Measurements from ENCODE around the gene DPEP2.

DNA sequence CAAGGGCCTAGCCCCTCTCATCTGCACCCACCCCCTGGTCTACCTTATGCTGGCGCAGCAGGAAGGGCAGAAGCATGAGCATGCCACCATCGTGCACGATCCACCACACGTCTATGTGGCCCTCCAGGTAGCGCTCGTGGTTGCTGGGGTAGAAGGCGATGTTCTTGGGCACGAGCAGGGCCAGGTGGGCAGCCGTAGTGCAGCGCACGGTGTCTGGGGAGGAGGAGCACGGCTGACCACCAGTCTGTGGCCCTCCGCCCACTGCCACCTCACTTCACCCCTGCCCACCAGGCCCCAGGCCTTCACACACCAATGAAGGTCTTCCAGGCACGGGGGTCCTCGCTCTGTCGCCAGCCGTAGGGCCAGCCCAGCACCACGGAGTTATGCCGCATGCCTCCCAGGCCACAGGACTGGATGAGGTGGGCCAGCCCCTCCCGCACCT lies 53.1 kb downstream of the DPEP2 start:
- no peak for TF ChIP-seq CTCF (IDR thresholded peaks at IDR 0.05 in 2 of 3, conservative IDR thresholded peaks at IDR 0.05 in 1 of 3; ENCODE audit: borderline replicate concordance in 1 of 3, insufficient read depth in 1 of 3, low read depth in 2 of 3, low read length in 2 of 3)
- no peak for TF ChIP-seq RAD21 (IDR thresholded peaks at IDR 0.05; ENCODE audit: low read depth)
- TF ChIP-seq, protein P1, sequence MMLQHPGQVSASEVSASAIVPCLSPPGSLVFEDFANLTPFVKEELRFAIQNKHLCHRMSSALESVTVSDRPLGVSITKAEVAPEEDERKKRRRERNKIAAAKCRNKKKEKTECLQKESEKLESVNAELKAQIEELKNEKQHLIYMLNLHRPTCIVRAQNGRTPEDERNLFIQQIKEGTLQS (IDR thresholded peaks at IDR 0.05) = no peak
- TF ChIP-seq POLR2A (IDR thresholded peaks at IDR 0.05; ENCODE audit: borderline replicate concordance, extremely low read depth, insufficient read depth, insufficient read length) = no peak
- no peak for TF ChIP-seq CEBPB (IDR thresholded peaks at IDR 0.05; ENCODE audit: low read depth)
- no peak for TF ChIP-seq SP1 (IDR thresholded peaks at IDR 0.05; ENCODE audit: low read depth)
